Ovary (tissue), 3 donors: ENCODE data around the gene SPIN1.

Experiments
- CTCF ChIP-seq, 3 donors: fragments of 450-650 bp in 2 of 3; fragments of 200-600 bp in 1 of 3; IDR thresholded peaks; one replicate each; pipeline versions ENCODE4 v1.5.1 to v1.8.0; 2016 to 2022; ENCODE audit warnings: antibody characterized with exemption in 3 of 3, mild to moderate bottlenecking in 1 of 3
- EP300 ChIP-seq: sonication (generic); formaldehyde crosslinking; IDR thresholded peaks from one replicate; pipeline ENCODE4 v1.6.1; 2017; ENCODE audit warnings: antibody characterized with exemption
- POLR2A ChIP-seq: fragments of 450-650 bp; IDR thresholded peaks from one replicate; pipeline ENCODE4 v1.6.1; 2017; ENCODE audit warnings: antibody characterized with exemption, mild to moderate bottlenecking, moderate library complexity
- donor health status: DM: no; HTN: no; CAD: no.

GRCh38 chr9:88460587-88461332, 72.5 kb downstream of the SPIN1 start:
- TF ChIP-seq EP300 (no peak), CTCF (IDR thresholded peaks at IDR 0.05) (no peak), POLR2A (no peak)
